Activated T-cell treated with anti-CD3 and anti-CD28 coated beads, Interleukin-2, amount 50 U/mL, for 24 hours (primary cell): ENCODE data around the gene NEB.
"Not testable (repeated sequence)": the region's sequence is repeated elsewhere in the genome, so short reads cannot be mapped to it uniquely, and the experiment has no call there.

ENCODE experiments used
- DNase-seq: peaks from one replicate; pipeline ENCODE4 v3.0.0-alpha.2; 2020
- H3K27ac Mint-ChIP-seq: 2 replicates; pipeline ENCODE4 v1.8.0; 2020; ENCODE audit warnings: mild to moderate bottlenecking, mixed read lengths
- H3K27me3 Mint-ChIP-seq: 2 replicates; pipeline ENCODE4 v1.8.0; 2020; ENCODE audit warnings: mixed read lengths
- H3K36me3 Mint-ChIP-seq: 2 replicates; pipeline ENCODE4 v1.8.0; 2020; ENCODE audit warnings: low read depth, mixed read lengths
- H3K4me1 Mint-ChIP-seq: 2 replicates; pipeline ENCODE4 v1.8.0; 2020; ENCODE audit warnings: low read depth, mixed read lengths
- H3K4me3 Mint-ChIP-seq: 2 replicates; pipeline ENCODE4 v1.8.0; 2020; ENCODE audit warnings: mild to moderate bottlenecking, moderate library complexity, mixed read lengths
- H3K9me3 Mint-ChIP-seq: 2 replicates; pipeline ENCODE4 v1.8.0; 2020; ENCODE audit warnings: mixed read lengths

Gene NEB

DNA sequence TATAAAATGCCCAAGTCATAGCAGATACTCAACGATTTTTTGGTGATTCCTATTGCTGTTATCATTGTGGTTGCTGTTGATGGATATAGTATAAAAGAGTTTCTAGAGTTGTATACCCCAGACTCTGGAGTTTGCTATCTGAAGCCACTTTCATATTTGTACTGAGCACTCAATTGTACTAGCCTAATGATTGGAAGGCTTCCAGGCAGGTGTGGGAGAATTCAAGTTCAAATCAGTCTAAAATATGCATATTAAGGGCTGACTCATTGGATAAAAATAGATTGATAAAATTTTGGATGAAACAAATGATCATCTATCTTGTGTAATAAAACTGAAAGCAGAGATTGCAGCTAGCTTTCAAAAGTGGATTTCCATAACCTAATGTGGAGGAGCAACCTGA, 122.9 kb downstream of the NEB start:
- H3K27ac Mint-ChIP-seq, result no peak overlapping the region
- no peak for DNase-seq
- H3K9me3 Mint-ChIP-seq, result no peaks in the 10 kb centered on the region
- no peaks in the 10 kb centered on the region for H3K36me3 Mint-ChIP-seq
- H3K4me1 Mint-ChIP-seq, result peaks cover 13% of the 10 kb centered on the region
- H3K4me3 Mint-ChIP-seq, result no peak overlapping the region
- H3K27me3 Mint-ChIP-seq, result no peaks in the 10 kb centered on the region

GRCh38 chr2:151610310-151610709, 124.0 kb downstream of the NEB start:
- Mint-ChIP-seq H3K27ac (no peak overlapping the region), H3K27me3 (no peaks in the 10 kb centered on the region), H3K4me1 (peaks cover 14% of the 10 kb centered on the region), H3K4me3 (no peak overlapping the region), H3K9me3 (no peaks in the 10 kb centered on the region), H3K36me3 (no peaks in the 10 kb centered on the region)
- DNase-seq, result no peak

- H3K4me3 Mint-ChIP-seq, result no peak overlapping the region
- no peak for DNase-seq
- peaks cover 10% of the 10 kb centered on the region for H3K4me1 Mint-ChIP-seq
- no peaks in the 10 kb centered on the region for H3K9me3 Mint-ChIP-seq
- H3K36me3 Mint-ChIP-seq, result no peaks in the 10 kb centered on the region
- no peak overlapping the region for H3K27ac Mint-ChIP-seq
- H3K27me3 Mint-ChIP-seq, result no peaks in the 10 kb centered on the region
These were observed 124.6 kb downstream of the NEB start for GRCh38 chr2:151609705-151610104.

DNA sequence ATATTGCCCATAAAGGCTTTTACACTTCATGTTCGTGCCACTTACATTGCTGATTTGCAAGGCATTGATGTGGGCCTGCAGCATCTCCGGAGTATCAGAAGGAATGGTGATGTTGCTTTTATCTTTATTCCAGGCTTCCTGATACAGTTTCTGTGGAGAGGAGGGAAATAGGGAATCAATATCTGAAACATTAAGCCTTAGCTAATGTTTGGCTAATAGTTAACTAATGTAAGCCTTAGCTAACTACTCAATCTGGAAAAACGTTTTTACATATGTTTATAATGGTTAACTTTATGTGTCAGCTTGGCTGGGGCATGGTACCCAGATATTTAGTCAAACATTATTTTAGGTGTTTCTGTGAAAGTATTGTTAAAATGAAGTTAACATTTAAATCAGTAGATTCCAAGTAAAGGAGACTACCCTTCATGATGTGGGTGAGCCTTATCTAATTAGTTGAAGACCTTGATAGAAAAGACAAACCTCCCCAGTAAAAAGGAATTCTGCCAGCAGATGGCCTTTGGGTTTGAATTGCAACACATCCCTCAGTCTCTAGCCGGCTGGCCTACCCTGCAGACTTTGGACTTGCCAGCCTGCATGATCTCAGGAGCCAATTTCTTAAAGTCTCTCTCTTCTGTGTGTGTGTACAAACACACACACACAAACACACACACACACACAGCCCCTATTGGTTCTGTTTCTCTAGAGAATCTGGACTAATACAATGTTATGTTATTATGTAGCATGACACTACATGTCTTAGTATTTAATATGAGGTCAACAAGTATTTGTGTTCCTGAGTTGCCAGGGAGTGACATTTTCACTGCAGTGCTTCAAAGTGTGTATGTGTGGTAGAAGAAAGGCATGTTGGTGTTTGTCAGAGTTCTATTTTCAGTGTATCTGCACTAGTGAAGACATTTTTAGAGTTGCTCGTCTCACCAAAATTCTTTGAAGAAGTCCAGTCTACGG, 126.5 kb downstream of the NEB start:
- H3K4me1 Mint-ChIP-seq, H3K27ac Mint-ChIP-seq, H3K27me3 Mint-ChIP-seq, DNase-seq, H3K9me3 Mint-ChIP-seq, H3K36me3 Mint-ChIP-seq, H3K4me3 Mint-ChIP-seq: not testable (repeated sequence)

GRCh38 chr2:151603530-151603929, 130.7 kb downstream of the NEB start:
- H3K4me1 Mint-ChIP-seq, H3K9me3 Mint-ChIP-seq, H3K27me3 Mint-ChIP-seq, DNase-seq, H3K4me3 Mint-ChIP-seq, H3K27ac Mint-ChIP-seq, H3K36me3 Mint-ChIP-seq: not testable (repeated sequence)

DNA sequence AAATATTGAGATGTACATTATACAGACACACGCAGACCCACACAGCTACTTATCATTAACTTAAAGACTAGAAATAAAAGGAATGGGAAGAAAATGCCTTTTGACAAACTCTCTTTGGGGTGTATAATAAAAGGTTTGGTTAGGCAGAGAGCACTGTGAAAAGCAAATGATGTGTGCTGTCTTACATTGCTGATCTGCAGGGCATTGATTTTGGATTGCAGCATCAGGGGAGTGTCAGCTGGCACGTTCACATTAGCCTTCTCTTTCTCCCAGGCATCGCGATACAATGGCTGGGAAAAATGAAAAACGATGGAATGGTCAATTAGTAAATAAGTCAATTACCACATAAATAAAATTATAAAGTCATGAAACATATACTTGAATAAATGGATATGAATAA, 131.9 kb downstream of the NEB start:
- DNase-seq, H3K36me3 Mint-ChIP-seq, H3K4me1 Mint-ChIP-seq, H3K27me3 Mint-ChIP-seq, H3K27ac Mint-ChIP-seq, H3K9me3 Mint-ChIP-seq, H3K4me3 Mint-ChIP-seq: not testable (repeated sequence)

DNA sequence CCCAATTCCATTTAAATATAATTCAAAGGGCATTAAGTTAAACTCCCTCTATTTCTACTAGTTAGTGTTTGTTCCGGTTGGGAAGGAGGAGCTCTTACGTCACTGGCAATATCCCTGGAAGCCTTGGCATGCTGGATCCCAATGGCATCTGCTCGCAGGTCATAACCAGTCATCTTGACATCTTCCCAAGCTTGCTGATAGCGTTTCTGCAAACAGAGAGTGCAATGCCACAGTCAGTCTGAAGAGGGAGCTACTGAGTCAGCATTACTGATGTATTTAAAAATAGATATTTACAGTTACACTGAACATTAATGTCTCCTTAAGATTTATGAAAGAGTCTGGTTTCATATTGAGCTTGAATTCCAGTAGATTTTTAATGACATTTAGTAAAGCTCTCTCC, 132.5 kb downstream of the NEB start:
- H3K4me1 Mint-ChIP-seq, H3K36me3 Mint-ChIP-seq, DNase-seq, H3K27me3 Mint-ChIP-seq, H3K27ac Mint-ChIP-seq, H3K9me3 Mint-ChIP-seq, H3K4me3 Mint-ChIP-seq: not testable (repeated sequence)

GRCh38 chr2:151596903-151597608, 137.2 kb downstream of the NEB start:
- not testable (repeated sequence) for H3K9me3 Mint-ChIP-seq, H3K4me1 Mint-ChIP-seq, DNase-seq, H3K27me3 Mint-ChIP-seq, H3K4me3 Mint-ChIP-seq, H3K36me3 Mint-ChIP-seq, H3K27ac Mint-ChIP-seq

DNA sequence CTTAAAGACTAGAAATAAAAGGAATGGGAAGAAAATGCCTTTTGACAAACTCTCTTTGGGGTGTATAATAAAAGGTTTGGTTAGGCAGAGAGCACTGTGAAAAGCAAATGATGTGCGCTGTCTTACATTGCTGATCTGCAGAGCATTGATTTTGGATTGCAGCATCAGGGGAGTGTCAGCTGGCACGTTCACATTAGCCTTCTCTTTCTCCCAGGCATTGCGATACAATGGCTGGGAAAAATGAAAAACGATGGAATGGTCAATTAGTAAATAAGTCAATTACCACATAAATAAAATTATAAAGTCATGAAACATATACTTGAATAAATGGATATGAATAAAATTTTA, 142.4 kb downstream of the NEB start:
- not testable (repeated sequence) for H3K9me3 Mint-ChIP-seq, H3K27ac Mint-ChIP-seq, DNase-seq, H3K4me1 Mint-ChIP-seq, H3K27me3 Mint-ChIP-seq, H3K36me3 Mint-ChIP-seq, H3K4me3 Mint-ChIP-seq

GRCh38 chr2:151591250-151591907, 142.9 kb downstream of the NEB start:
- not testable (repeated sequence) for DNase-seq, H3K4me1 Mint-ChIP-seq, H3K4me3 Mint-ChIP-seq, H3K27me3 Mint-ChIP-seq, H3K36me3 Mint-ChIP-seq, H3K9me3 Mint-ChIP-seq, H3K27ac Mint-ChIP-seq

GRCh38 chr2:151581300-151581699, 153.0 kb downstream of the NEB start:
- DNase-seq, H3K36me3 Mint-ChIP-seq, H3K9me3 Mint-ChIP-seq, H3K4me3 Mint-ChIP-seq, H3K4me1 Mint-ChIP-seq, H3K27me3 Mint-ChIP-seq, H3K27ac Mint-ChIP-seq: not testable (repeated sequence)

DNA sequence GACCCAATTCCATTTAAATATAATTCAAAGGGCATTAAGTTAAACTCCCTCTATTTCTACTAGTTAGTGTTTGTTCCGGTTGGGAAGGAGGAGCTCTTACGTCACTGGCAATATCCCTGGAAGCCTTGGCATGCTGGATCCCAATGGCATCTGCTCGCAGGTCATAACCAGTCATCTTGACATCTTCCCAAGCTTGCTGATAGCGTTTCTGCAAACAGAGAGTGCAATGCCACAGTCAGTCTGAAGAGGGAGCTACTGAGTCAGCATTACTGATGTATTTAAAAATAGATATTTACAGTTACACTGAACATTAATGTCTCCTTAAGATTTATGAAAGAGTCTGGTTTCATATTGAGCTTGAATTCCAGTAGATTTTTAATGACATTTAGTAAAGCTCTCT, 153.6 kb downstream of the NEB start:
- H3K4me1 Mint-ChIP-seq, H3K27ac Mint-ChIP-seq, DNase-seq, H3K9me3 Mint-ChIP-seq, H3K4me3 Mint-ChIP-seq, H3K36me3 Mint-ChIP-seq, H3K27me3 Mint-ChIP-seq: not testable (repeated sequence)

- no peaks in the 10 kb centered on the region for H3K9me3 Mint-ChIP-seq
- no peaks in the 10 kb centered on the region for H3K36me3 Mint-ChIP-seq
- no peak for DNase-seq
- no peaks in the 10 kb centered on the region for H3K4me1 Mint-ChIP-seq
- no peak overlapping the region for H3K27ac Mint-ChIP-seq
- no peak overlapping the region for H3K4me3 Mint-ChIP-seq
- no peaks in the 10 kb centered on the region for H3K27me3 Mint-ChIP-seq
These were observed 157.2 kb downstream of the NEB start for GRCh38 chr2:151577116-151577515.

GRCh38 chr2:151576080-151576479, 158.2 kb downstream of the NEB start:
- Mint-ChIP-seq H3K4me3 (no peak overlapping the region), H3K9me3 (no peaks in the 10 kb centered on the region), H3K4me1 (no peaks in the 10 kb centered on the region), H3K27me3 (no peaks in the 10 kb centered on the region), H3K36me3 (no peaks in the 10 kb centered on the region), H3K27ac (no peak overlapping the region)
- no peak for DNase-seq

DNA sequence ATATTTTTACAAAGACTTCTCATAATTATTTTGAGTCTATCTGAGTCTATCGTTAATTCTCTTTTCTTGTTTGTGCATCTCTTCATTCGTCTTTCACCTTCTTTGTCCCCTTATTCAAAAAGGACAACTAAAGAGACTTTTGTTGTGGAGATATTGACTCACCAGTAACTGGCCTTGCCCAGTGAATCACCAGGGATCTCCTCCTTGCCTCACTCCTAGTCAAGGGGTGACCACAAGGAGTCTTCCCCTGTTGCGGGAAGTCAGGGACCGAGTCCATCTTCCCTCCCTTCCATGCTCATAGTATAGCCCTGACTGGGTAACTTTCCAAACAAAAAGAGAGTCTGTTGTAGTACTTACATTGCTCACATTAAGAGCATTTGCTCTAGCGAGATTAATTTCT, 158.9 kb downstream of the NEB start:
- Mint-ChIP-seq H3K36me3 (no peaks in the 10 kb centered on the region), H3K27ac (no peak overlapping the region), H3K4me3 (no peak overlapping the region), H3K27me3 (no peaks in the 10 kb centered on the region), H3K9me3 (no peaks in the 10 kb centered on the region), H3K4me1 (no peaks in the 10 kb centered on the region)
- DNase-seq, result no peak
